Karpas-422 (cell line): ENCODE data around the gene URGCP. TPM values are rescaled to one million over a fixed set of nuclear protein-coding genes. Genes with fewer than 3 reads are reported as not detected.

Experiments used
- DNase-seq: peaks from one replicate; pipeline ENCODE4 v3.0.0-alpha.2; 2015
- H2AFZ ChIP-seq: fragments of 200-600 bp; sonication (generic); 2 replicates; pipeline ENCODE4 v1.6.1; 2014; ENCODE audit warnings: antibody characterized with exemption, low read length, mixed read lengths
- H3K27ac ChIP-seq: fragments of 200-600 bp; sonication (generic); 2 replicates; pipeline ENCODE4 v1.5.1; 2014; ENCODE audit warnings: mild to moderate bottlenecking, low read length, moderate library complexity
- H3K27me3 ChIP-seq: fragments of 200-600 bp; sonication (generic); 2 replicates; pipeline ENCODE4 v1.6.1; 2014; ENCODE audit warnings: low read length, mixed read lengths
- H3K36me3 ChIP-seq: fragments of 200-600 bp; sonication (generic); 2 replicates; pipeline ENCODE4 v1.6.1; 2014; ENCODE audit warnings: low read length, mixed read lengths; ENCODE audit not compliant: insufficient read depth
- H3K4me1 ChIP-seq: fragments of 200-600 bp; sonication (generic); 2 replicates; pipeline ENCODE4 v1.6.1; 2014; ENCODE audit warnings: mild to moderate bottlenecking, low read length, mixed read lengths
- H3K4me2 ChIP-seq: fragments of 200-600 bp; sonication (generic); 2 replicates; pipeline ENCODE4 v1.6.1; 2014; ENCODE audit warnings: low read length, low read depth, mild to moderate bottlenecking; ENCODE audit not compliant: poor library complexity, severe bottlenecking
- H3K4me3 ChIP-seq: fragments of 200-600 bp; sonication (generic); 2 replicates; pipeline ENCODE4 v1.5.1; 2014; ENCODE audit warnings: mild to moderate bottlenecking, antibody characterized with exemption, low read length, mixed read lengths
- H3K79me2 ChIP-seq: fragments of 200-600 bp; sonication (generic); 2 replicates; pipeline ENCODE4 v1.6.1; 2014; ENCODE audit warnings: mild to moderate bottlenecking, low read length, mixed read lengths
- H3K9ac ChIP-seq: fragments of 200-600 bp; sonication (generic); 2 replicates; pipeline ENCODE4 v1.6.0; 2014; ENCODE audit warnings: low read length
- H3K9me2 ChIP-seq: fragments of 200-600 bp; sonication (generic), shearing (Covaris generic); replicated peaks from 2 replicates; pipeline ENCODE4 v1.6.0; 2014; ENCODE audit warnings: mild to moderate bottlenecking, low read length, moderate library complexity; ENCODE audit not compliant: insufficient read depth
- H3K9me3 ChIP-seq: fragments of 300-700, 200-600 bp; sonication (generic); 2 replicates; pipeline ENCODE4 v1.6.1; 2014; ENCODE audit warnings: low read length, mixed read lengths
- H4K20me1 ChIP-seq: fragments of 200-600 bp; sonication (generic); 2 replicates; pipeline ENCODE4 v1.6.1; 2014; ENCODE audit warnings: mild to moderate bottlenecking, antibody characterized with exemption, low read length, low read depth; ENCODE audit not compliant: insufficient read depth
- total RNA-seq: library from RNA; depleted of rRNA; stranded (reverse); fragments of >200 nt; shearing (Covaris generic); gene quantifications from 2 replicates; pipeline ENCODE4 v1.2.3, GENCODE V29; 2014; ENCODE audit warnings: low replicate concordance

The URGCP gene
- total RNA-seq, 1 experiment from 2014 or later: 30.7 TPM

DNA sequence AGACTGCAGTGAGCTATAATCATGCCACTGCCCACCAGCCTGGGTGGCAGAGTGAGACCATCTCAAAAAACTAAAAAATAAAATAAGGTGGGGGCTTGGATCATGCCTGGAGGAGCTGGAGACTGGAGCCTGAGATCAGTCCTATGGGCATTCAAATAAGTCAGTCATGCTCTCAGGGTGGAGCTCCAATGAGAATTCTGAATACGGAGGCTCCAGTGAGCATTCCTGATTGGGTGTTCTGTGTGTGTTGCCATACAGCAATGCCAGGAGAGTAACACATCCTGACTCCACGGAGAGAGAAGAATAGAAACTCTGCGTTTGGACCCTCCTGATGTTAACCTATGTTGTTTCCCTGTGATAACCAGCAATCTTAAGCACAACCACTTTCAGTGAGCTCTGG, 35.9 kb upstream of the URGCP start:
- no peak for DNase-seq
- Histone ChIP-seq H4K20me1 (no peaks in the 10 kb centered on the region), H3K27me3 (no peaks in the 10 kb centered on the region), H2AFZ (no peak overlapping the region), H3K79me2 (no peaks in the 10 kb centered on the region), H3K4me3 (no peak overlapping the region), H3K27ac (no peak overlapping the region), H3K36me3 (no peaks in the 10 kb centered on the region), H3K4me1 (no peaks in the 10 kb centered on the region), H3K9me2 (no peaks in the 10 kb centered on the region), H3K4me2 (no peak overlapping the region), H3K9ac (no peak overlapping the region), H3K9me3 (no peaks in the 10 kb centered on the region)

DNA sequence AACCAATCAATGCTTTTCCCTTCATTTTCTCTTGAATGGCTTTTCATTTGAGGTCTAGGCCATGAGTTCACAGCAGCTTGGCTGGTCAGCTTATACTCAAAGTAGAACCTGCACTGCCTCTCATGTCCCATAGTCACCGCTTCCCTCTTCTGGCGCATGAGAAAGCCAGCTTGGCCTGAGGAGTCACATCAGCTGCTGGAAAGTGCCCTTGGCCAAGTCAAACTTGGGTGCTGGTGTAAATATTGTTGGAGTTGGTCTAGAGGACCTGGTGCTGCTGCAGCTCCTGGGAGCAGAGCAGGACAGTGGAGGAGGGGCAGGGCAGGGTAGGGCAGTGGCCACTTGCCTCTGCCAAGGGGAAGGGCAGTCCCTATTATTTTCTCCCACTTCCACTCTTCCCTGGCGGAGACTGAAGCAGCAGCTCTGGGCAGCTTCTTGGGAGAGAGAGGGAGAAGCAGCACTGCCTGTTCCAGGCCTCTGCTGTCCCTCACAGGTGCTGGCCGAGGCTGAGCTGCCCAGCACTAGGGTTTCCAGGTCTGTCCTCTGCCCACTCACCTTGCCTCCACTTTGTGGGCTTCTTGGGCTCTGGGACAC, 32.6 kb upstream of the URGCP start:
- Histone ChIP-seq H3K9me3 (no peaks in the 10 kb centered on the region), H3K9ac (no peak overlapping the region), H2AFZ (no peak overlapping the region), H3K4me3 (no peak overlapping the region), H3K27ac (no peak overlapping the region), H4K20me1 (no peaks in the 10 kb centered on the region), H3K9me2 (no peaks in the 10 kb centered on the region), H3K79me2 (0 out of 2 replicates have a peak, but pooled peaks cover 2% of the 10 kb centered on the region), H3K27me3 (no peaks in the 10 kb centered on the region), H3K4me1 (no peaks in the 10 kb centered on the region), H3K4me2 (no peak overlapping the region), H3K36me3 (no peaks in the 10 kb centered on the region)
- DNase-seq: no peak

DNA sequence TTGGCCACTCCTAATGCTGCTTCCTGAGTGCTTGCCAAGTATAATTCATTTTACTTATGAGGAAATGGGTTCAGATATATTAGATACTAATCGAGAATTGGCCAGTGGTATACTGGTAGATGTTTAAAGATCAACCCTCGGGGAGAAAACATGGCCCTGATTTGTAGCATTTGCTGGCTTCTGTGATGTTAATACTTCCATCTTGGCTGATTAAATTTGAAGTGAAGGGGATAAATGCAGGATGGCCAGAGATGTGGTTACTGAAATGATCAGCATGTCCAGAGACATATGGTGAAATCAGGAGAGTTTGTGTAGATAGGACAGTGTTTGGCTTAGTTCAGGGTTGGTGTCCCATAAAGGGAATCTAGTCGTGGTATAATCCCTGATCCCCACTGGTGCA, 31.0 kb upstream of the URGCP start:
- Histone ChIP-seq H3K79me2 (0 out of 2 replicates have a peak, but pooled peaks cover 2% of the 10 kb centered on the region), H3K9me3 (no peaks in the 10 kb centered on the region), H3K4me3 (no peak overlapping the region), H3K9me2 (no peaks in the 10 kb centered on the region), H3K9ac (no peak overlapping the region), H4K20me1 (no peaks in the 10 kb centered on the region), H3K27ac (no peak overlapping the region), H3K4me2 (no peak overlapping the region), H3K4me1 (no peaks in the 10 kb centered on the region), H2AFZ (no peak overlapping the region), H3K36me3 (no peaks in the 10 kb centered on the region), H3K27me3 (no peaks in the 10 kb centered on the region)
- no peak for DNase-seq

DNA sequence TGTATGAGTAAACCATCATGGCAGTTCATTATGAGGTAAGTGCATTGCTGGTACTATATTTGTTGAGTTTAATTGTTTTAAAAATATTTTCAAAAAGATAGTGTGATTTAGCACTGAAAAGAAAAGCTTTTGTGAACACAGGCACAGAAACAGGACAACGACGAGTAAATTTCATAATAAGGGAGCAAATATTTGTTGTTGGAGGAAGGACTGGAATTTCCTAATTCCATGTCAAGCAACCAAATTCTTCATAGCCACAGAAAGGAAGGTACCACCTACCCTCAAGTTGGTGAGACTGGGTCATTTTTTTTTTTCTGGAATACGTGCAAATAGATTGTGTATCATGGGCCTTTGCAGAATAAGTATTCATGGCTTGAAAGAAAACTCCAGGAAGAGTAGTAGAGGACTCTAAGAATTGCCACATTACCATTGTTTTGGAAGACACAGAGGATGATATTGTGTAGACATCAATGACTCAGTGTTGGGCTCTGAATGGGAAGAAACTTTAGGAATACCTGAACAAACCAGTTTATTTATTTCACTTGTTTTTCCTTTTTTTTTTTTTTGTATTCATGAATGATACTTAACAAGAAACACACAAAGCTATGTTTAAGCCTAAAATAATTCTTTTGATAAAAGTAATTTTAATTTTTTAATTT, 27.6 kb upstream of the URGCP start:
- H3K4me3 ChIP-seq: no peak overlapping the region
- no peak overlapping the region for H2AFZ ChIP-seq
- H3K4me2 ChIP-seq: no peak overlapping the region
- no peak for DNase-seq
- H3K9me3 ChIP-seq: no peaks in the 10 kb centered on the region
- no peaks in the 10 kb centered on the region for H3K4me1 ChIP-seq
- H3K36me3 ChIP-seq: no peaks in the 10 kb centered on the region
- H3K9me2 ChIP-seq: no peaks in the 10 kb centered on the region
- H3K79me2 ChIP-seq: 0 out of 2 replicates have a peak, but pooled peaks cover 2% of the 10 kb centered on the region
- H3K9ac ChIP-seq: no peak overlapping the region
- no peaks in the 10 kb centered on the region for H3K27me3 ChIP-seq
- no peaks in the 10 kb centered on the region for H4K20me1 ChIP-seq
- H3K27ac ChIP-seq: no peak overlapping the region

DNA sequence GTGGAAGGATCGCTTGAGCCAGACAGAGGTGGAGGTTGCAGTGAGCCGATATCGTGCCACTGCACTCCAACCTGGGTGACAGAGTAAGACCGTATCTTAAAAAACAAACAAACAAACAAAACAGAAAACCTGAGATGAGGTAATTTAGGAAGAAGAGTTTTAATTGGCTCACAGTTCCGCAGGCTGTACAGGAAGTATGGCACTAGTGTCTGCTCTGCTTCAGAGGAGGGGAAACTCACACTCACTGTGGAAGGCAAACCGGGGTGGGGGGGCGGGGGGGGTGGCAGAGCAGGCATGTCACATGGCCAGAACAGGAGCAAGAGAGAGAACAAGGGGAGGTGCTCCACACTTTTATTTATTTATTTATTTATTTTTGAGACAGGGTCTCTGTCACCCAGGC, 24.9 kb upstream of the URGCP start:
- Histone ChIP-seq H4K20me1 (no peaks in the 10 kb centered on the region), H3K36me3 (peaks cover 6% of the 10 kb centered on the region; the same call in 1 of the 2 replicates), H3K79me2 (peaks cover 21% of the 10 kb centered on the region), H3K4me2 (no peak overlapping the region), H3K9me3 (no peaks in the 10 kb centered on the region; the same call in 1 of the 2 replicates), H3K9ac (no peak overlapping the region), H3K4me3 (no peak overlapping the region), H3K4me1 (peaks cover 9% of the 10 kb centered on the region), H3K27ac (no peak overlapping the region), H3K27me3 (no peaks in the 10 kb centered on the region), H2AFZ (no peak overlapping the region), H3K9me2 (no peaks in the 10 kb centered on the region)
- DNase-seq: no peak

DNA sequence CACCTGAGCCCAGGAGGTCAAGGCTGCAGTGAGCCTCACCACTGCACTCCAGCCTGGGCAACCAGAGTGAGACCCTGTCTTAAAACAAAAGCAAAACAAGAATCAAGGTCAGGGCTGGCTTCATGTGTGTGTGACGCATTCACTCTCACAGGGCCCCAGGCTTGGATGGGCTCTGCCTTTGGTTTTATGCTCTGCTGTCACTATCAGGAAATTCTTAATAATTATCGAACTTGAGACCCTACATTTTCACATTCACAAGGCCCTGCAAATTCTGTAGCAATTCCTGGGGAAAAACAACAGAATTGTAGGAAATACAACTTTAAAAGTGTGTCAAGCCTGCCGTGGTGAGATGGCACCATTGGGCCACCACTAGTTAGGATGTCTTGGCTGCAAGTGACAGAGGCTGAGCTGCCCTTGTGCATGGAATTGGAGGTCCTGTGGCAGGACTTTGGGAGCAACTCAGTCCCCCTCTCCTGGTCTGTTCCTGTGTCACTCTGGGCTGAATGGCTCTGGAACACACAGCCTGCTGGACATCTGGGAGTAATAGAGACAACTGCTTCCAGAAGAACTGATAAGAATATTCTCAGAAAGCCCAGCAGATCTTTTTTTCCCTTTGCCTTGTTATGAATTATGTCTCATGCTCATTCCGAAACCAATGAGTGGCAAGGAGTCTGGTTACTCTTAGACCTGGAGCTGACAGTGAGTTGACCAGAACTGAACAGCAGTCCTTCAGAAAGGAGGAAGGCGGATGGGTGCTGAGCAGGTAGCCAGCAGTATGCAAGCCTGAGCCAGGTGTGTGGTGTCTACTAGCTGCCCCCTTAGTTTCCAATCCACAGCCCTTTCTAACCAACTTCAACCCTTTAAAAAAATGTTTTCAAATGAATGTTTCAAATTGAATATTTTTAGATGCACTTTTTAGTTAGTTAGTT, 23.4 kb upstream of the URGCP start:
- Histone ChIP-seq H2AFZ (no peak overlapping the region), H3K36me3 (peaks cover 6% of the 10 kb centered on the region; the same call in 1 of the 2 replicates), H3K27ac (no peak overlapping the region), H3K4me2 (no peak overlapping the region), H3K4me3 (no peak overlapping the region), H3K4me1 (peaks cover 20% of the 10 kb centered on the region), H3K27me3 (no peaks in the 10 kb centered on the region), H3K79me2 (peaks cover 32% of the 10 kb centered on the region), H4K20me1 (no peaks in the 10 kb centered on the region), H3K9me2 (no peaks in the 10 kb centered on the region), H3K9ac (no peak overlapping the region), H3K9me3 (no peaks in the 10 kb centered on the region; the same call in 1 of the 2 replicates)
- DNase-seq: no peak

DNA sequence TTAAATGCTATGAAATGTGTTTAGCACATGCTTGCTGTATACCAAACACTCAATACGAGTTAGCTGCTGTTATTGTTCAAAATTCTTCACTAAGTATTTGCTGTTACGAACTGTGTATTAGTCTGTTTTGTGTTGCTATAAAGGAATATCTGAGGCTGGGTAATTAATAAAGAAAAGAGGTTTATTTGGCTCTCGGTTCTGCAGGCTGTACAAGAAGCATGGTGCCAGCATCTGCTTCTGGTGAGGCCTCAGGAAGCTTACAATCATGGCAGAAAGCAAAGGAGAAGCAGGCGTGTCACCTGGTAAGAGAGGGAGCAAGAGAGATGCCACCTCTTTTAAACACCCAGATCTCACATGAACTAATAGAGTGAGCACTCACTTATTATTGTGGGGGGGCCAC, 21.4 kb upstream of the URGCP start:
- peak overlapping the region; percentile 90 for H3K4me2 ChIP-seq
- no peaks in the 10 kb centered on the region for H4K20me1 ChIP-seq
- no peaks in the 10 kb centered on the region for H3K9me2 ChIP-seq
- peaks cover 49% of the 10 kb centered on the region for H3K79me2 ChIP-seq
- peaks cover 6% of the 10 kb centered on the region for H3K36me3 ChIP-seq
- no peak overlapping the region for H2AFZ ChIP-seq
- peaks cover 21% of the 10 kb centered on the region for H3K4me1 ChIP-seq
- DNase-seq: no peak
- no peaks in the 10 kb centered on the region for H3K27me3 ChIP-seq
- H3K27ac ChIP-seq: no peak overlapping the region
- no peaks in the 10 kb centered on the region; the same call in 1 of the 2 replicates for H3K9me3 ChIP-seq
- H3K4me3 ChIP-seq: peak overlapping the region; percentile 76; the same call in 1 of the 2 replicates
- H3K9ac ChIP-seq: no peak overlapping the region

DNA sequence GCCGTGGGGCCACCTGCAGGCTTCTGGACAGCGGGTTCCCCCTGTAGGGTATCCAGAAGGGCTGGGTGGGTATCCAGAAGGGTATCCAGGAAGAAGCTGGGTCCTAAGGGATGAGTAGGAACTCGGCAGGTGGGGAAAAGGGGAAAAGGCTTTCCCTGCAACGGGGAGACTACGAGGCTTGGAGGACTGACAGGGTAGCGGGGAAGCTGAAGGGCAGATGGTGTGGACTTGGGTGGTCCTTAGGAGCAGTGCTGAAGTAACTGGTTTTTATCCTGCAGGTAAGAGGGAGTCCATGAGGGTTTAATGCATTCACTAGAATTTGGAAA, 20.4 kb upstream of the URGCP start:
- Histone ChIP-seq H3K27ac (peak overlapping the region; percentile 81), H3K27me3 (no peaks in the 10 kb centered on the region), H2AFZ (peak overlapping the region; percentile 86; the same call in 1 of the 2 replicates), H3K79me2 (peaks cover 54% of the 10 kb centered on the region), H3K4me2 (peak overlapping the region; percentile 90), H3K36me3 (peaks cover 6% of the 10 kb centered on the region), H3K4me1 (peaks cover 21% of the 10 kb centered on the region), H3K9me2 (no peaks in the 10 kb centered on the region), H3K4me3 (peak overlapping the region; percentile 76), H3K9ac (peak overlapping the region; percentile 94), H4K20me1 (no peaks in the 10 kb centered on the region), H3K9me3 (no peaks in the 10 kb centered on the region; the same call in 1 of the 2 replicates)
- no peak for DNase-seq
